Thyroid gland (tissue), 4 donors: ENCODE data around the gene DPF3.

Experiments
- POLR2A ChIP-seq, 2 donors: fragments of 450-650 bp; IDR thresholded peaks; one replicate each; pipeline ENCODE4 v1.6.1; 2017; ENCODE audit warnings: antibody characterized with exemption in 2 of 2, mild to moderate bottlenecking in 2 of 2, moderate library complexity in 1 of 2
- TF ChIP-seq, protein P1 (sequence below), 6 experiments: fragments of 200-600 bp in 3 of 6; fragments of 450-650 bp in 3 of 6; sonication (generic) in 3 of 6; IDR thresholded peaks; one replicate each; pipeline ENCODE4 v1.5.1; 2016 to 2019; ENCODE audit warnings: antibody characterized with exemption in 6 of 6, mild to moderate bottlenecking in 2 of 6, inconsistent platforms in 1 of 6, moderate library complexity in 1 of 6

DNA sequence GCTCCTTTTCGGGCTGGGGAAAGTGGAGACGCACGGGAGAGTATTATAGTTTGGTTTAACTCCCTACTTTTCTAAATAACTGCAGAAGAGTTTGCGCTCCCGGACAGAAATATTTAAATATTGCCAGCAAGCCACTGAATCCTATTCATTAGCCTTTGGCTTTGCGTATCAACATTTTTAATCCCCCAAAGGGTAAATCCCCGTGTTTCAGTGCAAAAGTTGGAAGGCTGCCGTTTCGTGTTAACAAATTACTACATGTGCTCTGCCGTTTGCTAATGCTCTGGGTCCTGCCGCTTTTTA lies 372 bp upstream of the DPF3 start:
- TF ChIP-seq, protein P1, sequence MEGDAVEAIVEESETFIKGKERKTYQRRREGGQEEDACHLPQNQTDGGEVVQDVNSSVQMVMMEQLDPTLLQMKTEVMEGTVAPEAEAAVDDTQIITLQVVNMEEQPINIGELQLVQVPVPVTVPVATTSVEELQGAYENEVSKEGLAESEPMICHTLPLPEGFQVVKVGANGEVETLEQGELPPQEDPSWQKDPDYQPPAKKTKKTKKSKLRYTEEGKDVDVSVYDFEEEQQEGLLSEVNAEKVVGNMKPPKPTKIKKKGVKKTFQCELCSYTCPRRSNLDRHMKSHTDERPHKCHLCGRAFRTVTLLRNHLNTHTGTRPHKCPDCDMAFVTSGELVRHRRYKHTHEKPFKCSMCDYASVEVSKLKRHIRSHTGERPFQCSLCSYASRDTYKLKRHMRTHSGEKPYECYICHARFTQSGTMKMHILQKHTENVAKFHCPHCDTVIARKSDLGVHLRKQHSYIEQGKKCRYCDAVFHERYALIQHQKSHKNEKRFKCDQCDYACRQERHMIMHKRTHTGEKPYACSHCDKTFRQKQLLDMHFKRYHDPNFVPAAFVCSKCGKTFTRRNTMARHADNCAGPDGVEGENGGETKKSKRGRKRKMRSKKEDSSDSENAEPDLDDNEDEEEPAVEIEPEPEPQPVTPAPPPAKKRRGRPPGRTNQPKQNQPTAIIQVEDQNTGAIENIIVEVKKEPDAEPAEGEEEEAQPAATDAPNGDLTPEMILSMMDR (IDR thresholded peaks at IDR 0.05), result no peak
- no peak for TF ChIP-seq POLR2A (IDR thresholded peaks at IDR 0.05)
